GM12891 (cell line): ENCODE results near the gene OPCML.

Experiments
- POLR2AphosphoS5 ChIP-seq: IDR thresholded peaks from 2 replicates; pipeline ENCODE4 v1.6.1; 2011; ENCODE audit warnings: low read depth, low read length, control low read depth
- TAF1 ChIP-seq: IDR thresholded peaks from 2 replicates; pipeline ENCODE4 v1.6.1; 2011; ENCODE audit warnings: low read depth, low read length, control low read depth

GRCh38 chr11:132579136-132579535 is 953.2 kb downstream of the OPCML start:
- TF ChIP-seq POLR2AphosphoS5 (no peak), TAF1 (no peak)
